Posterior vena cava (tissue), 2 donors: ENCODE data around the gene DNAI2. TPM values are rescaled to one million over a fixed set of nuclear protein-coding genes. Genes with fewer than 3 reads are reported as not detected.
"Not testable (repeated sequence)": the region's sequence is repeated elsewhere in the genome, so short reads cannot be mapped to it uniquely, and the experiment has no call there.

Source experiments
- DNase-seq: peaks from one replicate; pipeline ENCODE4 v3.0.0-alpha.2; 2020; ENCODE audit warnings: low spot score
- intact Hi-C, 2 donors: fragments of 100-400 bp; cut with DNase I; formaldehyde crosslinking; loops; one replicate each; pipeline versions ENCODE4 v1.14.1 to v1.14.2; 2022 to 2023
- total RNA-seq, 2 donors: library from RNA; stranded (reverse); fragmentation: NEBNext Ultra II Directional; extraction: Animal tissue kit (Norgen Biotek cat#: 25700); gene quantifications; one replicate each; pipeline ENCODE4 v1.2.1, GENCODE V29; 2021
- donor health status: DM: yes; HTN: yes; CAD: no.
- donor health status: DM: yes; HTN: yes; CAD: no.

Gene DNAI2
- total RNA-seq, 2 donors from 2014 or later: not detected

DNA sequence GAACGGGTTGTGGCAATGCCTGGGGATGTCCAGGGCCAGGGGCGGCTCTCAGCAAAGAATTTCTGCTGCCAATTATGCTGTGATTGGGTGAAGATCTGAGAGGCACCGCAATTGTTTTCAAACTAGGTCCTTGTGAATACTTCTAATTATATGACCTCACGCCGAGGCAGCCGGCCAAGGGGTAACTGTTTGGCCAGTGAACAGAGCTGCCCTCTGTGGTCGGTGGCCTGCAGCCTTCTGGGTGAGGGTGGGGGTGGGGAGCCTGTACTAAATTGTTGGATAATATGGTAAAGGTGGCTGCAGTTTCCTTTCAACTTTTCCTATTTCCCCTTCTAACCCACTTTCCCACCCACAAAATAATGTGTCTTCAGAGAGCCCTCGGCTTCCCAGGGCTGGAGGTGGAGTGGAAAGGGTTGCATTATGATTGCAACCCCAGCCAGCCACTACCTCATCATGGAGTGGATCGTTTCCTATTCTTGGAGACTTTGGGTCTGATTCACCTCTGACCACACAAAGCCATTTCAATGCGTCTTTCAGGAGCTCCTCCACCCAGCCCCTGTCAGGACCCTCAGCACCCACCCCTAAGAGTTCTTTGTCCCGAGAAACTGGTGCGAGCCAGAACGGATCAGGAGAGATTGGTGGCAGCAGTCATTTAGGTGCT lies 2.0 kb upstream of the DNAI2 start:
- intact Hi-C loops: no loop called here
- DNase-seq: peak; percentile 89

GRCh38 chr17:74272731-74273201 lies 1.3 kb upstream of the DNAI2 start:
- intact Hi-C loops: no loop called here
- DNase-seq: peak; percentile 85

DNA sequence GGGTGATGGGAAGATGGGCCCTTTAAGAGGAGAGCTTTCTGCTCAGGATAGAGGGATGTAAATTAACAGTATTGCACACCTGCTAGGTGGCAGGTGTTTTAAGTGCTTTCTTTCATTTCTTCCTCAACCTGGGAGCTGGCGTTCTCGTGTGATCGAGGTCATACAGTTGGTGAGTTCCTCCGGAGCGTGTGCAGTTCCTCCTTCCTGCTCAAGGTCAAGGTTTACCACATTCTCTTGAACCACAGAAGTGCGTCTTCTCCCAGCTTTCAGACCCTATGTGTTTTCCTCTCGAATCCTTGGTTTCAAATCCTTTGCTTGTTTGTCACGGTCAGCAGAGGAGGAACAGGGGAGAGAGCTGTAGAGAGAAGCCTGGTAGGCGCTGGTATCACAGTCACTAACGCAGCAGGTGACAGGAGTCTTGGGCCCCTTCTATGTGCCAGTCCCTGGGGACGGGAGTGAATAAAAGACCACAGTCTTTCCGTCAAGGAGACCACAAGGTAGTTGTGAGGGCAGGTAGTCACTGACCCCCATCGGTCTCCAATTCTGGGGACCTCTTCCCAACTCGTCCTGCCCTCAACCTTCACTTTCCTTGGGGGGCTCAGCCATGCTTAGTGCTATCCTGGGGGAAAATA lies 791 bp downstream of the DNAI2 start:
- intact Hi-C loops: no loop called here
- no peak for DNase-seq

DNA sequence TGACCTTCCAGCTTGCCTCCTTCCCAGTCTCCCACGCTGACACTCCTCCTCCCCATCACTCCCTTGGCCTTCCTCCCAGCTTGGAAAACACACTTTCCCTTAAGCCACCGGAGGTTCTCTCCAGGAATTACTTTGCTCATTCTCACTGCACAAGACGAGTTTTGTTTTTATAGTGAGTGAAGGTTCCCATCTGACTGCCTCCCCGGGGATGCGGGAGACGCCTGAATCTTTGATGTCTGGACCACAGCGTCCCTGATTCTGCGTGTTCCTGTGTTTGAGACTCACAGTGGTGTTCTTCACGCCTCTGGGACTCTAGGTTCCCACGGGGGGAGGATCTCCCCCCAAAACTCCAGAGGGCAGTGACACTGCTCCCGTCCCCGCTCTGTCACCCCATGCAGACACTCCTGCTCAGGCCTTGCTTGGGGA lies 2.0 kb downstream of the DNAI2 start:
- intact Hi-C loops: no loop called here
- DNase-seq: no peak

DNA sequence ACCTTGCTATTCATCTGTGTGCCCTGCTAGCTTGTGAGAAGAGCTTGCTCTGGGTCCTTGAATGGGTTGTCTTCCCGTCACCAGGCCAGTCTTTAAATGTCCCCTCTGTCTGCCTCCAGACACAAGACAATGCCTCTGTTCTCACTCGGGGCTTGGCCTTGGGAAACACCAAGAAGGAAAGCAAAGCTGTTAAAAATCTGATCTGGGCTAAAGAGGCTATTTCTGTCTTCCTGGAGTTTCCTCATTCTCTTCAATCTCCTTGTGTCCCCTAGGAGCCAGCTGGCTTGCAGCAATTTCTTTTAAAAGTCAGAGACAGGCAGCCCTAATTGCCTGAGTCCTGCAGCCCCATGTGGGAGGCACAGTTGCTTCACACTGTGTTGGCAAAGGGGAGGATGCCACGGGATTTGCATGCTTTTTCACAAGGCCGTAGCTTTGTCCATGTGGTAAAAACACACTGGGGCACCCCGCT lies 2.5 kb downstream of the DNAI2 start:
- no peak for DNase-seq
- intact Hi-C loops: no loop called here

DNA sequence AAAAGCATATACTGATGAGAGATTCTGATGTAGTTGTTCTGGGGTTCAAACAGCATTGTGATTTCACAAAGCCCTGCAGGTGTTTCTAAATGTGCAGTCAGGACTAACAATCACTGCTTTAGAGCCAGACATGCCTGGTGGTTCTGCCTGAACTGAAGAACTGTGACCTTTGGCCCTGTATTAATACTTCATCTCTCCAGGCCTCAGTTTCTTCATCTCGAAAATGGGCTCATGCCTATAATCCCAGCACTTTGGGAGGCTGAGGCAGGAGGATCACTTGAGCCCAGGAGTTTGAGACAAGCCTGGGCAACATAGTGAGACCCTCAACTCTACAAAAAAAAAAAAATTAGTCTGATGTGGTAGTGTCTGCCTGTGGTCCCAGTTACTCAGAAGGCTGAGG lies 3.9 kb downstream of the DNAI2 start:
- intact Hi-C loops: no loop called here
- DNase-seq: no peak

DNA sequence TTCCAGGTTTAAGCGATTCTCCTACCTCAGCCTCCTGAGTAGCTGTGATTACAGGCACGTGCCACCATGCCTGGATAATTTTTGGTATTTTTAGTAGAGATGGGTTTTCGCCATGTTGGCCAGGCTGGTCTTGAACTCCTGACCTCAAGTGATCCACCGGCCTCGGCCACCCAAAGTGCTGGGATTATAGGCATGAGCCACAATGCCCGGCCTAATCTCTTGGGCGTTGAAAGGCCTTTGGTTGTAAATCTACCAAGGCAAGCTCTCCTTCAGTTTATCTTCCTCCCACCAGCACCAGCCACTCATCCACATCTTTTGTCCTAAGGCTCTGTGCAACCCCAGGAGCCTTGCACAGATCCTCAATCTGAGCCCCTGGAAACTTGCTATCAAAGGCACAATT lies 5.6 kb downstream of the DNAI2 start:
- DNase-seq, intact Hi-C loops: not testable (repeated sequence)

DNA sequence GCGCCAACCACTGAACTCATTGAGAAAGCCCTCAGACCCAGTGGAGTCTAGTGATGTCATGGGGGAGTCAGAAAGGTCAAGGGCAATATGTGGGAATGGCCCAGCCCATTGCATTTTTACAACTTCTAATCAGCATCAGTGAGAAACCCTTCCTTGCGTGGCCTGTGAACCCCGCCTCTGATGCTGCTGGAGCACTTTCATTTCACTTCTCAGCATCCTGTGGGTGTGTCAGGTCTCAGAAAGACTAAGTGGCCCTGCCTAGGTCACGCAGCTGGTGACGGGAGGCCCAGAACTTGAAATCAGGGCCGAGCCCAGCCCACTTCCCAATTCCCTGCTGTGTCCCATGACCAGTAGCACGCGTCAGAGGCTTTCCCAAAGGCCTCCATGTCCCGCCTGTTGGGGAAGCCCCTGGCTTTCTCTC lies 6.1 kb downstream of the DNAI2 start:
- intact Hi-C loops: no loop called here
- no peak for DNase-seq

DNA sequence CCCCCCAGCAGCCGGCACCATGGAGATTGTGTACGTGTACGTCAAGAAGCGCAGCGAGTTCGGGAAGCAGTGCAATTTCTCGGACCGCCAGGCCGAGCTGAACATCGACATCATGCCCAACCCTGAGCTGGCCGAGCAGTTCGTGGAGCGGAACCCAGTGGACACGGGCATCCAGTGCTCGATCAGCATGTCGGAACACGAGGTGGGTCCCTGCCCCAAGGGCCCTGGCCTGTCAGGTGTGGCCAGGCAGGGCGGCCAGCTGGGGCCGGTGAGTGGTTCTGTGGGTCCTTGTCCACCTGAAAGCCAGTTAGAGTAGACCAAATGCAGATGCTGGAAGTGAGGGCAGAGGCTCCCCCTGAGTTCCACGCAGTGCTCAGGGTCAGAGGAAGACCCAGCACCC lies 7.8 kb downstream of the DNAI2 start:
- DNase-seq: no peak

GRCh38 chr17:74282274-74282586 lies 8.2 kb downstream of the DNAI2 start:
- DNase-seq, intact Hi-C loops: not testable (repeated sequence)

More for the DNA sequence above, 7.8 kb downstream of the DNAI2 start:
- intact Hi-C loops: no loop called here

DNA sequence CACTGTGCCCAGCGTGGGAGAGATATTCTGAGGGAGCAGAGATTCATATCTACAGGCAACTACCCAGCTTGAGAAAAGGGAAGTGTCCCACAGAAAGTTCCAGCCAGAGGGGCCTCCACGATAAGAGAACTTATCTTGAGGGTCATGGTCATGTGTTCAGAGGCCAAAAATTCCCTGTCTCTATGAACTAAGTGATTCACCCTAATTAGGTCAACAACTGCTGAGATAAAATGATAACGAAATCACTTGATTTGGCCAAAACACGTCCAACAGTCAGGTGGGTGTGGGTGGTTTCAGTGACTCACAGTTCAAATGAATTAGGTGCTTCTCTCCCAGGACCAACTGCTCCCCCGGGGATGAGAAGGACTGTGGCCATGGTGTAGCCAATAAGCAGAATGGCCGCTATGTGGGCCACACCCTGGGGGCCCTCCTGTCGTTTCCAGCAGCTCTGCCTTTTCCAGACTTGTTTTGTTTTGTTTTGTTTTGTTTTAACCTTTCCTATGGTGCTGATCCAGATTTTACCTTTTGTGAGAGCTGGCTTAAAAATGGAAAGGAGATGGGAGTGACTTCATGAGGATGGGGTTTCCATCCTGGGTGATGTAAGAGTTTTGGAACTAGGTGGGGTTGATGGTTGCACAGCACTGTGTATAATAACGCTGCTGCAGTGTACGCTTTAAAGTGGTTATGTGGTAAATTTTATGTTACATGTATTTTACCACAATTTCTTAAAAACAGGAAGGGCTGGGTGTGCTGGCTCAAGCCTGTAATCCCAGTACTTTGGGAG lies 8.7 kb downstream of the DNAI2 start:
- no peak for DNase-seq
- intact Hi-C loops: no loop called here

DNA sequence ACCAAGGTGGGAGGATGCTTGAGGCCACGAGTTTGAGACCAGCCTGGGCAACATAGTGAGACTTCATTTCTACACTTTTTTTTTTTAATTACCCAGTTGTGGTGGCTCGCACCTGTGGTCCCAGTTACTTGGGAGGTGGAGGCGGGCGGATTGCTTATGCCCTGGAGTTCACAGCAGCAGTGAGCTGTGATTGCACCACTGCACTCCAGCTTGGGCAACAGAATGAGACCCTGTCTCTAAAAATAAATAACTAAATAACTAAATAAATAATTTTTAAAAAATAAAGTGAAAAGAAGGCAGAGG lies 9.3 kb downstream of the DNAI2 start:
- no peak for DNase-seq
- intact Hi-C loops: no loop called here

DNA sequence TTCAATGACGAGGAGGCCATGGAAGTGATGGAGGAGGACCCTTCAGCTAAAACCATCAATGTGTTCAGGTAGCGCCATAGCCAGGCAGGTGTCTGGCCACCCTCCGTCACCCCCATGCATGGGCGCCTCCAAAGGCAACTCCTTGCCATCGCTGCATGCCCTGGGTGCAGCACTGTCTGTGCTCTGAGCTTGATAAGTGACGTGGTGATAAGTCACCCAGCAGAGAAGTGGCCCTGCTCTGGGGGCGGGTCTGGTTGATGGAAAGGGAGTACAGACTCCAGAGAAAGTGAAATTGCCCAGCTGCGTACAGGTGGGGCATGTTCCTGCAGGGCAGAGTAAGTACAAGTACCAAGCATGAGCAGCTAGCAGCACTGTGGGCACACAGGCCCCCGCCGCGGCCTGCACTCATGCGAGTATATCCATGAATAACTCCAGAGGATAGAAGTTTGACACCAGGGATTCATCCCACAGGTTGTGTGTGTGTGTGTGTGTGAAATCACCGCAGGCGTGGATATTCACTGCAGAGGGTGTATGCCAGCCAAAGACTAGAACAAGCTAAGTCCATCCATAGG lies 13.1 kb downstream of the DNAI2 start:
- intact Hi-C loops: no loop called here
- no peak for DNase-seq

- no peak for DNase-seq
- intact Hi-C loops: no loop called here
These were observed 14.8 kb downstream of the DNAI2 start for GRCh38 chr17:74288785-74289184.

DNA sequence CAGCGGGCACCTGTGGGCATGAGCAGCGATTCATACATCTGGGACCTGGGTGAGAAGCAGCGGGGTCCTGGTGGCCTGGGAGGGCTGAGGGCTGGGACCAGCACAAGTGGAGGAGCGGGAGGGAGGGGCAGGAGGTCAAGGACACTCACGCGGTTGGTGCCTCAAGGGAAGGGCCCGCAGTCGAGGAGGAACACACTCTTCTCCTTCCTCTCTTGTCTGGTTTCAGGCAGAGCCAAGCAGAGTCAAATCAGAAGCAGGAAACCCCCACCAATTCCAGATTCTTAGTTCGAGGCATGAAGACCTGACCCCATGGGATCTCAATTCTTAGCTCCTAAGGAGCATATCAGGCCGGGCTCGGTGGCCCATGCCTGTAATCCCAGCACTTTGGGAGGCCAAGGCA lies 15.7 kb downstream of the DNAI2 start:
- intact Hi-C loops: no loop called here
- DNase-seq: no peak

GRCh38 chr17:74290340-74290739 lies 16.3 kb downstream of the DNAI2 start:
- intact Hi-C loops: no loop called here
- DNase-seq: no peak

DNA sequence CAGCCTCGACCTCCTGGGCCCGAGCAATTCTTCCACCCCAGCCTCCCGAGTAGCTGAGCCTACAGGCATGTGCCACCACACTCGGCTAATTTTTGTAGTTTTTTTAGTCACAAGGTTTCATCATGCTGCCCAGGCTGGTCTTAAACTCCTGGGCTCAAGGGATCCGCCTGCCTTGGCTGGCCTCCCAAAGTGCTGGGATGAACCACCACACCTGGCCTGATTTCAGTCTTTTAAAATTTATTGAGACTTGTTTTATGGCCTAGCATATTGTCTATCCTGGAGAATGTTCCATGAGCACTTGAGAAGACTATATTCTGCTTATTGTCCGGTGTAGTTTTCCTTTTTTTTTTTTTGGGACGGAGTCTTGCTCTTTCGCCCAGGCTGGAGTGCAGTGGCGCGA lies 18.5 kb downstream of the DNAI2 start:
- intact Hi-C loops: no loop called here
- no peak for DNase-seq

GRCh38 chr17:74295625-74296547 lies 21.9 kb downstream of the DNAI2 start:
- intact Hi-C loops: loop anchor here in 1 of 2 donors (5.0 kb wide), 1 partner anchor 784 kb away; no protein-coding TSS in a partner anchor
- no peak for DNase-seq

GRCh38 chr17:74296548-74296936 lies 22.5 kb downstream of the DNAI2 start:
- DNase-seq: no peak
- intact Hi-C loops: loop anchor here in 1 of 2 donors (5.0 kb wide), 1 partner anchor 784 kb away; no protein-coding TSS in a partner anchor
